ENCODE data around the gene PAQR7.

PAQR7 gene

DNA sequence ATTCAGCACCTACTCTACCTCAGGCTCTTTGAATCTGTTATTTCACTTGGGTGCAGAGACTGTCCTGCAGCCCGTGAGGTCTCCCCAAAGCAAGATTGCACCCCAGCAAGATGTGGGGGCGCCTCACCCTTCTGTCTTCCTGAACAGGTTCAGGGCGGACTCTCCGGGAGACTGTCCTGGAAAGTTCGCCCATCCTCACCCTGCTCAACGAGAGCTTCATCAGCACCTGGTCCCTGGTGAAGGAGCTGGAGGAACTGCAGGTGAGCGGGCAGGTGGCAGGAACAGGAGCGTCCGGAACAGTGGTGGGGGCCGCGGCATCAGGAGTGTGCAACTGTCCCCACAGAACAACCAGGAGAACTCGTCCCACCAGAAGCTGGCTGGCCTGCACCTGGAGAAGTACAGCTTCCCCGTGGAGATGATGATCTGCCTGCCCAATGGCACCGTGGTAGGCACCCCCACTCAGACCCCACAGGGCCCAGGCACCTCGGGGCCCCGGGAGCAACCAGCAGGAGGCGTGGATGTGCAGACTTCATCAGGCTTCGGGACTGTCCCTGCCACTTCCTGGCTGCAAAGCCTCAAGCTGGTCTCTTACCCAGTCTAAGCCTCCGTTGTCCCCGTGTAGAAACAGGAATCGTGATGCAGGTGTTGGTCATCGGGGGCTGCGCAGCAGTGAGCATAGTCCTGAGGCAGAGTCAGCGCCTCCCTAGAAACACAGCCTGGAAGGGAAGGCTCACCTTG, 61.6 kb downstream of the PAQR7 start:
- no peak for DNase-seq

DNA sequence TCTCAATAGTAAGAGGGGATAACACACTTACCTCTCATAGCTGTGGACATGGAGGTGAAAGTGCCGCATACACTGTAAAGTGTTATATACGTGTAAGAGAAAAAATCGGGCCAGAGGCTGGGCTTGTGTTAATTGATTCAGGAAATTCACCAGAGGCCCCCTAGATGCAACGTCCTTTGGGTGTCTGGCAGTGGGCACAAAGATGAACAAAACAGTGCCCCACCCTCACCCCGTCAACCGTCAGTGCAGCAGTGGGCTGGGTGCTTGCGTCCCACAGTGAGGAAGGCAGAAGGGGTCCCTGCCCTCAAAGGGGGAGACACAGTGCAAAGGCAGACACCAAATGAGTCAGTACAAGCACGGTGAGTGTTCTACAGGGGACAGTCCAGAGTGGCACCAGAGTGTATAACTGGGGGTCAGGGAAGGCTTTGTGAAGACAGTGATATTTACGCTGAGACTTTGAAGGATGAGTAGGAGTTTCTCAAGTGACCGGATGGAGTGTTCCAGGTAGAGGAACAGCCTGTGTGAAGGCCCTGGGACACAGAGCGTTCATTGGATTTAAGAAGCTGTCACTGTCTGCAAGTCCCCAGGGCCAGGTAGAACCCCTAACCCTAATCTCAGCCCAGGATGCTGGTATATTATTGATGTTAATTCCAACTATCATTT, 62.3 kb downstream of the PAQR7 start:
- DNase-seq = no peak

Measured in cortex of kidney (tissue), 1 donor.